SK-N-SH (cell line): ENCODE data around the gene SEC61A1. TPM values are rescaled to one million over a fixed set of nuclear protein-coding genes. Genes with fewer than 3 reads are reported as not detected.

Source experiments
- CTCF ChIA-PET: fragments of 300-600, 350-600 bp; formaldehyde crosslinking; extraction: SDS; loops from one replicate; lab custom pipeline; 2021; lab: Yijun Ruan, JAX
- POLR2A ChIA-PET: fragments of 350-600 bp; sonication (Branson Sonifier 250); formaldehyde crosslinking; extraction: SDS; loops from one replicate; lab custom pipeline; 2020; ENCODE audit warnings: antibody characterized with exemption, inconsistent platforms; lab: Yijun Ruan, JAX
- DNase-seq: peaks from one replicate; pipeline ENCODE4 v3.0.0; 2012
- H2AFZ ChIP-seq: fragments of 200-600 bp; sonication (generic); 2 replicates; pipeline ENCODE4 v1.8.1; 2016; ENCODE audit warnings: antibody characterized with exemption, mild to moderate bottlenecking, low read depth
- H3F3A ChIP-seq: fragments of 200-600 bp; sonication (generic); replicated peaks from 2 replicates; pipeline ENCODE3; 2016; ENCODE audit warnings: antibody characterized with exemption, mild to moderate bottlenecking; ENCODE audit not compliant: insufficient read depth
- H3K27ac ChIP-seq, 2 experiments: fragments of 200-500 bp in 1 of 2; fragments of 200-600 bp in 1 of 2; sonication (Bioruptor generic) in 1 of 2; sonication (generic), shearing (Covaris generic) in 1 of 2; 2 replicates each; pipeline versions ENCODE4 v1.5.1 to v1.6.1; 2014 to 2016; ENCODE audit warnings: low read depth in 2 of 2, inconsistent platforms in 1 of 2, low read length in 1 of 2, mild to moderate bottlenecking in 1 of 2, mixed read lengths in 1 of 2
- H3K27me3 ChIP-seq: fragments of 200-600 bp; sonication (generic), shearing (Covaris generic); 2 replicates; pipeline ENCODE4 v1.6.1; 2016; ENCODE audit warnings: mixed run types; ENCODE audit not compliant: insufficient read depth
- H3K36me3 ChIP-seq, 2 experiments: fragments of 200-500 bp in 1 of 2; fragments of 200-600 bp in 1 of 2; sonication (Bioruptor generic) in 1 of 2; sonication (generic) in 1 of 2; replicated peaks in 1 of 2; 2 replicates each; pipeline versions ENCODE3 to v1.5.1; 2014 to 2016; ENCODE audit warnings: low read length in 1 of 2, mild to moderate bottlenecking in 1 of 2; ENCODE audit not compliant: insufficient read depth in 2 of 2, control insufficient read depth in 1 of 2
- H3K4me1 ChIP-seq, 2 experiments: fragments of 200-500 bp in 1 of 2; fragments of 200-600 bp in 1 of 2; sonication (Bioruptor generic) in 1 of 2; sonication (generic), shearing (Covaris generic) in 1 of 2; 2 replicates each; pipeline versions ENCODE4 v1.5.1 to v1.6.1; 2014 to 2016; ENCODE audit warnings: low read depth in 1 of 2, low read length in 1 of 2, mixed run types in 1 of 2; ENCODE audit not compliant: insufficient read depth in 2 of 2, control insufficient read depth in 1 of 2
- H3K4me2 ChIP-seq: fragments of 200-600 bp; sonication (generic), shearing (Covaris generic); 2 replicates; pipeline ENCODE4 v1.6.1; 2017; ENCODE audit warnings: mixed run types
- H3K4me3 ChIP-seq, 2 experiments: fragments of 200-500 bp in 1 of 2; fragments of 200-600 bp in 1 of 2; sonication (Bioruptor generic) in 1 of 2; sonication (generic), shearing (Covaris generic) in 1 of 2; 2 replicates each; pipeline versions ENCODE4 v1.5.1 to v1.8.1; 2014 to 2016; ENCODE audit warnings: low read depth in 2 of 2, inconsistent platforms in 1 of 2, low read length in 1 of 2, mild to moderate bottlenecking in 1 of 2, mixed read lengths in 1 of 2, moderate library complexity in 1 of 2
- H3K79me2 ChIP-seq: fragments of 200-600 bp; sonication (generic); 2 replicates; pipeline ENCODE4 v1.8.1; 2017; ENCODE audit warnings: mild to moderate bottlenecking; ENCODE audit not compliant: insufficient read depth
- H3K9ac ChIP-seq: fragments of 200-600 bp; sonication (generic); 2 replicates; pipeline ENCODE4 v1.6.1; 2017; ENCODE audit warnings: mixed run types
- H3K9me2 ChIP-seq: fragments of 200-600 bp; sonication (generic); 2 replicates; pipeline ENCODE4 v1.6.1; 2017; ENCODE audit warnings: mixed run types
- H3K9me3 ChIP-seq: fragments of 200-600 bp; sonication (generic); 2 replicates; pipeline ENCODE4 v1.6.1; 2017; ENCODE audit warnings: mixed run types, mild to moderate bottlenecking, moderate library complexity
- H4K20me1 ChIP-seq: fragments of 200-600 bp; sonication (generic); 2 replicates; pipeline ENCODE4 v1.6.1; 2017; ENCODE audit warnings: mild to moderate bottlenecking, mixed run types; ENCODE audit not compliant: insufficient read depth
- CTCF ChIP-seq: fragments of 200-600 bp; sonication (generic); IDR thresholded peaks from 2 replicates; pipeline ENCODE4 v1.6.1; 2017; ENCODE audit warnings: antibody characterized with exemption, mild to moderate bottlenecking, moderate library complexity
- FOSL2 ChIP-seq: IDR thresholded peaks from 2 replicates; pipeline ENCODE4 v1.4.0; 2012; ENCODE audit warnings: low read depth, mild to moderate bottlenecking, moderate library complexity, borderline replicate concordance
- FOXM1 ChIP-seq: IDR thresholded peaks from 2 replicates; pipeline ENCODE4 v1.4.0; 2012; ENCODE audit warnings: low read depth, mild to moderate bottlenecking
- GATA2 ChIP-seq: sonication (generic); formaldehyde crosslinking; IDR thresholded peaks from 2 replicates; pipeline ENCODE4 v1.5.0; 2020; ENCODE audit warnings: mild to moderate bottlenecking, missing genetic modification reagents
- POLR2AphosphoS5 ChIP-seq: IDR thresholded peaks from 2 replicates; pipeline ENCODE4 v1.6.1; 2012; ENCODE audit warnings: low read depth, low read length
- RCOR1 ChIP-seq: fragments of 150-350 bp; IDR thresholded peaks from 2 replicates; pipeline ENCODE4 v1.6.1; 2017; ENCODE audit warnings: antibody characterized with exemption, low read length
- RXRA ChIP-seq: IDR thresholded peaks from 2 replicates; pipeline ENCODE4 v1.4.0; 2012; ENCODE audit warnings: low read depth, mild to moderate bottlenecking, borderline replicate concordance
- SIN3A ChIP-seq: IDR thresholded peaks from 2 replicates; pipeline ENCODE4 v1.6.1; 2012; ENCODE audit warnings: low read depth, mild to moderate bottlenecking, low read length, moderate library complexity, borderline replicate concordance
- TCF12 ChIP-seq: IDR thresholded peaks from 2 replicates; pipeline ENCODE4 v1.4.0; 2012
- TEAD4 ChIP-seq: IDR thresholded peaks from 2 replicates; pipeline ENCODE4 v1.4.0; 2012; ENCODE audit warnings: mild to moderate bottlenecking, borderline replicate concordance; ENCODE audit not compliant: insufficient read depth
- WGBS: methylation state at CpG from one replicate; pipeline ENCODE4 v1.1.6; 2017; ENCODE audit warnings: low lambda C conversion rate; 5-methylcytosine and 5-hydroxymethylcytosine counted together
- polyA plus RNA-seq, 3 experiments: library from polyadenylated mRNA; depleted of rRNA; stranded (reverse); fragments of >200 nt; gene quantifications; 2 replicates each; pipeline ENCODE4 v1.2.3, GENCODE V29; 2012
- TF ChIP-seq, protein P1 (sequence below): IDR thresholded peaks from 2 replicates; pipeline ENCODE4; 2012
- TF ChIP-seq, protein P2 (sequence below): fragments of 150-350 bp; IDR thresholded peaks from 2 replicates; pipeline ENCODE4 v1.6.1; 2016; ENCODE audit warnings: mild to moderate bottlenecking, low read depth, low read length
- TF ChIP-seq, protein P3 (sequence below): IDR thresholded peaks from 2 replicates; pipeline ENCODE4 v1.4.0; 2012; ENCODE audit warnings: low read depth, borderline replicate concordance
- TF ChIP-seq, protein P4 (sequence below): fragments of 150-350 bp; IDR thresholded peaks from 2 replicates; pipeline ENCODE4 v1.6.1; 2017; ENCODE audit warnings: antibody characterized with exemption, low read length, low read depth, borderline replicate concordance

SEC61A1 gene
- polyA plus RNA-seq, 1 of the 3 experiments (the other 2 are of a cell fraction), result 153 TPM

- Histone ChIP-seq H3F3A (peaks cover 34% of the 10 kb centered on the region), H3K4me3 (no peak overlapping the region), H2AFZ (no peak overlapping the region), H3K27ac (no peak overlapping the region), H3K27me3 (no peaks in the 10 kb centered on the region), H3K9ac (no peak overlapping the region), H3K4me2 (no peak overlapping the region), H3K36me3 (peaks cover 60 to 91% of the 10 kb centered on the region in 2 experiments), H3K9me2 (no peaks in the 10 kb centered on the region), H4K20me1 (peaks cover 74% of the 10 kb centered on the region), H3K9me3 (no peaks in the 10 kb centered on the region), H3K79me2 (peaks cover 48% of the 10 kb centered on the region), H3K4me1 (peaks cover 0 to 21% of the 10 kb centered on the region in 2 experiments; a peak in 1 of 4 replicates)
- no peak for DNase-seq
- WGBS, result 95% methylated on average over 6 of the region's 15 CpGs
- ChIA-PET POLR2A (no interaction called here), CTCF (interaction anchor here (1.1 to 4.4 kb wide), 10 partner anchors 10 to 86 kb away, joined by 3 to 19 read pairs (median 8); partner anchors contain the start of gene RUVBL1)
- TF ChIP-seq FOXM1 (no peak), POLR2AphosphoS5 (peak; percentile 15; the same call in 1 of the 2 replicates)
- TF ChIP-seq, protein P1, sequence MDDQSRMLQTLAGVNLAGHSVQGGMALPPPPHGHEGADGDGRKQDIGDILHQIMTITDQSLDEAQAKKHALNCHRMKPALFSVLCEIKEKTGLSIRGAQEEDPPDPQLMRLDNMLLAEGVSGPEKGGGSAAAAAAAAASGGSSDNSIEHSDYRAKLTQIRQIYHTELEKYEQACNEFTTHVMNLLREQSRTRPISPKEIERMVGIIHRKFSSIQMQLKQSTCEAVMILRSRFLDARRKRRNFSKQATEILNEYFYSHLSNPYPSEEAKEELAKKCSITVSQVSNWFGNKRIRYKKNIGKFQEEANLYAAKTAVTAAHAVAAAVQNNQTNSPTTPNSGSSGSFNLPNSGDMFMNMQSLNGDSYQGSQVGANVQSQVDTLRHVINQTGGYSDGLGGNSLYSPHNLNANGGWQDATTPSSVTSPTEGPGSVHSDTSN, result no peak
These were observed 17.0 kb downstream of the SEC61A1 start for GRCh38 chr3:128069271-128069670.

- ChIA-PET POLR2A (no interaction called here), CTCF (no interaction called here)
- H3K36me3 ChIP-seq, result peaks cover 47 to 86% of the 10 kb centered on the region in 2 experiments
- H3K27ac ChIP-seq, result peak overlapping the region in 1 of 2 experiments; percentile 36; a peak in 1 of 4 replicates
- peaks cover 40% of the 10 kb centered on the region for H3K79me2 ChIP-seq
- no peaks in the 10 kb centered on the region for H3K9me3 ChIP-seq
- no peak overlapping the region for H3K4me3 ChIP-seq
- H3K9me2 ChIP-seq, result no peaks in the 10 kb centered on the region
- H3K27me3 ChIP-seq, result no peaks in the 10 kb centered on the region
- H3K9ac ChIP-seq, result no peak overlapping the region
- H3K4me2 ChIP-seq, result no peak overlapping the region
- H3K4me1 ChIP-seq, result peaks cover 0 to 21% of the 10 kb centered on the region in 2 experiments; a peak in 1 of 4 replicates
- 87% methylated on average over 4 of the region's 13 CpGs for WGBS
- H3F3A ChIP-seq, result peaks cover 39% of the 10 kb centered on the region
- peaks cover 87% of the 10 kb centered on the region for H4K20me1 ChIP-seq
- no peak overlapping the region for H2AFZ ChIP-seq
- TF ChIP-seq CTCF (no peak), RXRA (no peak), RCOR1 (no peak), TEAD4 (no peak), GATA2 (CRISPR knock-in tag) (no peak), FOSL2 (no peak), POLR2AphosphoS5 (no peak), TCF12 (no peak), SIN3A (no peak)
- TF ChIP-seq, protein P2, sequence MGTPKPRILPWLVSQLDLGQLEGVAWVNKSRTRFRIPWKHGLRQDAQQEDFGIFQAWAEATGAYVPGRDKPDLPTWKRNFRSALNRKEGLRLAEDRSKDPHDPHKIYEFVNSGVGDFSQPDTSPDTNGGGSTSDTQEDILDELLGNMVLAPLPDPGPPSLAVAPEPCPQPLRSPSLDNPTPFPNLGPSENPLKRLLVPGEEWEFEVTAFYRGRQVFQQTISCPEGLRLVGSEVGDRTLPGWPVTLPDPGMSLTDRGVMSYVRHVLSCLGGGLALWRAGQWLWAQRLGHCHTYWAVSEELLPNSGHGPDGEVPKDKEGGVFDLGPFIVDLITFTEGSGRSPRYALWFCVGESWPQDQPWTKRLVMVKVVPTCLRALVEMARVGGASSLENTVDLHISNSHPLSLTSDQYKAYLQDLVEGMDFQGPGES, result no peak
- TF ChIP-seq, protein P3, sequence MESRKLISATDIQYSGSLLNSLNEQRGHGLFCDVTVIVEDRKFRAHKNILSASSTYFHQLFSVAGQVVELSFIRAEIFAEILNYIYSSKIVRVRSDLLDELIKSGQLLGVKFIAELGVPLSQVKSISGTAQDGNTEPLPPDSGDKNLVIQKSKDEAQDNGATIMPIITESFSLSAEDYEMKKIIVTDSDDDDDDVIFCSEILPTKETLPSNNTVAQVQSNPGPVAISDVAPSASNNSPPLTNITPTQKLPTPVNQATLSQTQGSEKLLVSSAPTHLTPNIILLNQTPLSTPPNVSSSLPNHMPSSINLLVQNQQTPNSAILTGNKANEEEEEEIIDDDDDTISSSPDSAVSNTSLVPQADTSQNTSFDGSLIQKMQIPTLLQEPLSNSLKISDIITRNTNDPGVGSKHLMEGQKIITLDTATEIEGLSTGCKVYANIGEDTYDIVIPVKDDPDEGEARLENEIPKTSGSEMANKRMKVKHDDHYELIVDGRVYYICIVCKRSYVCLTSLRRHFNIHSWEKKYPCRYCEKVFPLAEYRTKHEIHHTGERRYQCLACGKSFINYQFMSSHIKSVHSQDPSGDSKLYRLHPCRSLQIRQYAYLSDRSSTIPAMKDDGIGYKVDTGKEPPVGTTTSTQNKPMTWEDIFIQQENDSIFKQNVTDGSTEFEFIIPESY, result no peak
- TF ChIP-seq, protein P4, sequence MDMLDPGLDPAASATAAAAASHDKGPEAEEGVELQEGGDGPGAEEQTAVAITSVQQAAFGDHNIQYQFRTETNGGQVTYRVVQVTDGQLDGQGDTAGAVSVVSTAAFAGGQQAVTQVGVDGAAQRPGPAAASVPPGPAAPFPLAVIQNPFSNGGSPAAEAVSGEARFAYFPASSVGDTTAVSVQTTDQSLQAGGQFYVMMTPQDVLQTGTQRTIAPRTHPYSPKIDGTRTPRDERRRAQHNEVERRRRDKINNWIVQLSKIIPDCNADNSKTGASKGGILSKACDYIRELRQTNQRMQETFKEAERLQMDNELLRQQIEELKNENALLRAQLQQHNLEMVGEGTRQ, result no peak
- no peak for DNase-seq
These were observed 18.8 kb downstream of the SEC61A1 start for GRCh38 chr3:128070898-128071591.
